HepG2 (cell line): Measurements from ENCODE around the gene EXOC3L2. TPM values are rescaled to one million over a fixed set of nuclear protein-coding genes. Genes with fewer than 3 reads are reported as not detected.

ENCODE experiments used
- ATAC-seq: fragments of 200-7000 bp; cut with Tn5 transposase; 3 replicates; pipeline ENCODE4 v1.9.1; 2020; ENCODE audit warnings: mild to moderate bottlenecking, moderate library complexity
- BruUV-seq: library from RNA; stranded (reverse); fragments of 400-500 nt; replicated peaks from 2 replicates; lab custom pipeline; 2021; lab: Mats Ljungman, UMichigan
- CTCF ChIA-PET: fragments of 300-600 bp; formaldehyde crosslinking; extraction: SDS; loops from one replicate; lab custom pipeline; 2021; ENCODE audit warnings: low total read pairs, inconsistent platforms, low intra/inter-chr PET ratio; lab: Yijun Ruan, JAX
- POLR2A ChIA-PET: fragments of 350-600 bp; sonication (Branson Sonifier 250); formaldehyde crosslinking; loops from one replicate; lab custom pipeline; 2020; ENCODE audit warnings: antibody characterized with exemption, inconsistent platforms; lab: Yijun Ruan, JAX
- DNase-seq: peaks from one replicate; pipeline ENCODE4 v3.0.0-alpha.2; 2015; ENCODE audit warnings: low spot score
- FAIRE-seq: peaks from 3 replicates; lab custom pipeline; 2011; peaks lifted over from hg19 to GRCh38; lab: Jason Lieb, UNC
- H2AFZ ChIP-seq: one replicate; pipeline ENCODE4 v1.6.1; 2011; ENCODE audit warnings: low read length, inconsistent platforms
- H3K27ac ChIP-seq: fragments of 300-600 bp; 3 replicates; pipeline ENCODE4 v1.8.0; 2011; ENCODE audit warnings: mixed run types, mild to moderate bottlenecking, mixed read lengths, low read length, inconsistent platforms; ENCODE audit not compliant: insufficient read depth; ENCODE audit errors: extremely low read length
- H3K27me3 ChIP-seq, 2 experiments: fragments of 200-600 bp in 1 of 2; 2 replicates in 1 of 2; 3 replicates in 1 of 2; pipeline versions ENCODE4 v1.6.0 to v1.8.0; 2011; ENCODE audit warnings: low read length in 2 of 2, mild to moderate bottlenecking in 2 of 2, moderate library complexity in 2 of 2, inconsistent platforms in 1 of 2; ENCODE audit not compliant: insufficient read depth in 2 of 2, control insufficient read depth in 1 of 2
- H3K36me3 ChIP-seq, 2 experiments: fragments of 200-600 bp in 1 of 2; replicated peaks in 1 of 2; 2 replicates in 1 of 2; 3 replicates in 1 of 2; pipeline versions ENCODE4 v1.5.1 to v1.8.0; 2011; ENCODE audit warnings: low read length in 2 of 2, inconsistent platforms in 1 of 2; ENCODE audit not compliant: insufficient read depth in 2 of 2, control insufficient read depth in 1 of 2
- H3K4me1 ChIP-seq: 2 replicates; pipeline ENCODE4 v1.5.1; 2012; ENCODE audit warnings: low read length, inconsistent platforms; ENCODE audit not compliant: insufficient read depth
- H3K4me2 ChIP-seq: 2 replicates; pipeline ENCODE4 v1.6.0; 2011; ENCODE audit warnings: low read depth, low read length, inconsistent platforms
- H3K4me3 ChIP-seq, 3 experiments: fragments of 200-600 bp in 1 of 3; sonication (generic), shearing (Covaris generic) in 1 of 3; replicated peaks in 1 of 3; 2 replicates each; pipeline ENCODE4 v1.5.1; 2011 to 2016; ENCODE audit warnings: low read length in 3 of 3, inconsistent platforms in 2 of 3, low read depth in 2 of 3, mild to moderate bottlenecking in 2 of 3, control low read depth in 1 of 3, mixed read lengths in 1 of 3; ENCODE audit not compliant: insufficient read depth in 1 of 3
- H3K79me2 ChIP-seq: one replicate; pipeline ENCODE4 v1.6.1; 2011; ENCODE audit warnings: low read length, inconsistent platforms; ENCODE audit not compliant: insufficient read depth
- H3K9ac ChIP-seq: 2 replicates; pipeline ENCODE4 v1.6.0; 2011; ENCODE audit warnings: mild to moderate bottlenecking, low read depth, low read length, inconsistent platforms; ENCODE audit not compliant: insufficient read depth
- H3K9me3 ChIP-seq: 2 replicates; pipeline ENCODE4 v1.5.1; 2012; ENCODE audit warnings: mild to moderate bottlenecking, low read length
- H4K20me1 ChIP-seq: 2 replicates; pipeline ENCODE4 v1.6.0; 2011; ENCODE audit warnings: inconsistent platforms, mild to moderate bottlenecking, low read length, moderate library complexity; ENCODE audit not compliant: insufficient read depth
- FOSL2 ChIP-seq: sonication (generic); formaldehyde crosslinking; IDR thresholded peaks from 2 replicates; pipeline ENCODE4 v1.4.0; 2020; ENCODE audit warnings: missing genetic modification reagents
- LCORL ChIP-seq, 2 experiments: fragments of 450-650 bp in 1 of 2; sonication (generic) in 1 of 2; formaldehyde crosslinking in 1 of 2; IDR thresholded peaks; 2 replicates each; pipeline versions ENCODE4 v1.5.0 to v1.6.1; 2017 to 2020; ENCODE audit warnings: antibody characterized with exemption in 1 of 2, missing genetic modification reagents in 1 of 2
- MBNL3 ChIP-seq: fragments of 250-450 bp; sonication (Bioruptor Pico); conservative IDR thresholded peaks from 2 replicates; pipeline ENCODE4 v1.8.0; 2022; ENCODE audit warnings: mild to moderate bottlenecking, inconsistent platforms
- PTBP1 ChIP-seq: fragments of 200-400 bp; formaldehyde crosslinking; IDR thresholded peaks from 2 replicates; pipeline ENCODE4 v1.6.1; 2018; ENCODE audit warnings: low read length, low read depth; ENCODE audit not compliant: poor library complexity, severe bottlenecking
- ZBTB4 ChIP-seq: sonication (generic); formaldehyde crosslinking; IDR thresholded peaks from 2 replicates; pipeline ENCODE4 v1.4.0; 2020; ENCODE audit warnings: missing genetic modification reagents, mild to moderate bottlenecking, borderline replicate concordance
- ZMYM3 ChIP-seq: sonication (generic); formaldehyde crosslinking; IDR thresholded peaks from 2 replicates; pipeline ENCODE4 v1.5.1; 2020; ENCODE audit warnings: mild to moderate bottlenecking, missing genetic modification reagents
- ZNF292 ChIP-seq: sonication (generic); formaldehyde crosslinking; IDR thresholded peaks from 2 replicates; pipeline ENCODE4 v1.8.1; 2022; ENCODE audit warnings: mild to moderate bottlenecking, low read depth, missing genetic modification reagents, borderline replicate concordance
- ZNF329 ChIP-seq: sonication (generic); formaldehyde crosslinking; IDR thresholded peaks from 2 replicates; pipeline ENCODE4 v1.9.0; 2021; ENCODE audit warnings: low read depth, mild to moderate bottlenecking, missing genetic modification reagents
- WGBS: methylation state at CpG from one replicate; pipeline ENCODE4 v1.1.6; 2017; ENCODE audit warnings: low lambda C conversion rate; 5-methylcytosine and 5-hydroxymethylcytosine counted together
- in situ Hi-C: cut with HindIII; loops from 2 replicates; pipeline ENCODE4 v1.10.0; 2017; ENCODE audit warnings: low pct_unique_long_range_greater_than_20kb; ENCODE audit not compliant: extremely low pct_ligation_motif_present
- intact Hi-C: fragments of 100-400 bp; cut with micrococcal nuclease; formaldehyde crosslinking; loops from one replicate; pipeline ENCODE4 v1.10.0; 2022; ENCODE audit not compliant: unreplicated experiment
- polyA plus RNA-seq, 8 experiments: library from polyadenylated mRNA; depleted of rRNA in 3 of 8; stranded (reverse) in 7 of 8; unstranded in 1 of 8; fragments of >200 nt; fragmentation: Illumina TruSeq in 4 of 8; extraction: Trizol in 4 of 8; gene quantifications; 2 replicates each; pipeline versions ENCODE4 v1.2.1 to v1.2.3, GENCODE V29; 2011 to 2016; ENCODE audit warnings: low read depth in 4 of 8, missing spikeins in 1 of 8, mixed read lengths in 1 of 8; ENCODE audit not compliant: insufficient read depth in 1 of 8
- total RNA-seq, 5 experiments: library from RNA; depleted of rRNA; stranded (reverse); fragments of >200 nt; fragmentation: Illumina TruSeq; extraction: Trizol; gene quantifications; 2 replicates each; pipeline ENCODE4 v1.2.3, GENCODE V29; 2016; ENCODE audit warnings: low read depth in 1 of 5
- TF ChIP-seq, protein P1 (sequence below): sonication (generic); formaldehyde crosslinking; IDR thresholded peaks from 2 replicates; pipeline ENCODE4 v1.8.0; 2022; ENCODE audit warnings: mild to moderate bottlenecking, missing genetic modification reagents, moderate library complexity
- TF ChIP-seq, protein P2 (sequence below): sonication (generic); formaldehyde crosslinking; IDR thresholded peaks from 2 replicates; pipeline ENCODE4 v1.4.0; 2020; ENCODE audit warnings: missing genetic modification reagents
- TF ChIP-seq, protein P3 (sequence below): sonication (generic); formaldehyde crosslinking; IDR thresholded peaks from 2 replicates; pipeline ENCODE4 v1.4.0; 2020; ENCODE audit warnings: mild to moderate bottlenecking, missing genetic modification reagents

Gene EXOC3L2
- total and polyA plus RNA-seq, 2 of the 13 experiments (the other 11 are each of a cell fraction or from before 2014, with no cell fraction given) = 0.21 TPM; not detected in 1

- peak; percentile 6; the same call in 1 of the 2 replicates for TF ChIP-seq ZBTB4 (CRISPR knock-in tag)
- TF ChIP-seq ZNF329 = 0 out of 2 replicates have a peak, but pooled peaks have one; percentile 31
Observed at GRCh38 chr19:45273521-45273855, 28.3 kb upstream of the EXOC3L2 start (continued).

- CTCF ChIA-PET = no interaction called here
- in situ Hi-C loops (no loop called here), intact Hi-C loops (loop anchor here (2.0 kb wide), 1 partner anchor 55 kb away; no protein-coding TSS in a partner anchor)
- Histone ChIP-seq H3K79me2 (no peaks in the 10 kb centered on the region), H3K27ac (peak overlapping the region; percentile 80), H3K9me3 (no peaks in the 10 kb centered on the region), H3K4me2 (no peak overlapping the region), H3K4me3 (no peak overlapping the region), H3K9ac (no peak overlapping the region), H3K36me3 (peaks cover 13 to 15% of the 10 kb centered on the region in 2 experiments; a peak in 4 of 5 replicates), H2AFZ (no peak overlapping the region), H3K4me1 (peaks cover 54% of the 10 kb centered on the region), H4K20me1 (no peaks in the 10 kb centered on the region), H3K27me3 (no peaks in the 10 kb centered on the region)
- FAIRE-seq (no peak), DNase-seq (peak; percentile 25), ATAC-seq (no peak)
- no TSS peak for BruUV-seq
- WGBS = 62% methylated on average over 7 of the region's 7 CpGs
- POLR2A ChIA-PET = no interaction called here
- TF ChIP-seq MBNL3 (CRISPR knock-in tag) (no peak), FOSL2 (CRISPR knock-in tag) (peak; percentile 50), ZNF292 (CRISPR knock-in tag) (no peak), ZMYM3 (CRISPR knock-in tag) (0 out of 2 replicates have a peak, but pooled peaks have one; percentile 18), LCORL (IDR thresholded peaks at IDR 0.05) (no peak), LCORL (CRISPR knock-in tag; IDR thresholded peaks at IDR 0.05) (no peak), PTBP1 (no peak)
- TF ChIP-seq, protein P1, sequence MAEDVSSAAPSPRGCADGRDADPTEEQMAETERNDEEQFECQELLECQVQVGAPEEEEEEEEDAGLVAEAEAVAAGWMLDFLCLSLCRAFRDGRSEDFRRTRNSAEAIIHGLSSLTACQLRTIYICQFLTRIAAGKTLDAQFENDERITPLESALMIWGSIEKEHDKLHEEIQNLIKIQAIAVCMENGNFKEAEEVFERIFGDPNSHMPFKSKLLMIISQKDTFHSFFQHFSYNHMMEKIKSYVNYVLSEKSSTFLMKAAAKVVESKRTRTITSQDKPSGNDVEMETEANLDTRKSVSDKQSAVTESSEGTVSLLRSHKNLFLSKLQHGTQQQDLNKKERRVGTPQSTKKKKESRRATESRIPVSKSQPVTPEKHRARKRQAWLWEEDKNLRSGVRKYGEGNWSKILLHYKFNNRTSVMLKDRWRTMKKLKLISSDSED (CRISPR knock-in tag) = no peak
- TF ChIP-seq, protein P2, sequence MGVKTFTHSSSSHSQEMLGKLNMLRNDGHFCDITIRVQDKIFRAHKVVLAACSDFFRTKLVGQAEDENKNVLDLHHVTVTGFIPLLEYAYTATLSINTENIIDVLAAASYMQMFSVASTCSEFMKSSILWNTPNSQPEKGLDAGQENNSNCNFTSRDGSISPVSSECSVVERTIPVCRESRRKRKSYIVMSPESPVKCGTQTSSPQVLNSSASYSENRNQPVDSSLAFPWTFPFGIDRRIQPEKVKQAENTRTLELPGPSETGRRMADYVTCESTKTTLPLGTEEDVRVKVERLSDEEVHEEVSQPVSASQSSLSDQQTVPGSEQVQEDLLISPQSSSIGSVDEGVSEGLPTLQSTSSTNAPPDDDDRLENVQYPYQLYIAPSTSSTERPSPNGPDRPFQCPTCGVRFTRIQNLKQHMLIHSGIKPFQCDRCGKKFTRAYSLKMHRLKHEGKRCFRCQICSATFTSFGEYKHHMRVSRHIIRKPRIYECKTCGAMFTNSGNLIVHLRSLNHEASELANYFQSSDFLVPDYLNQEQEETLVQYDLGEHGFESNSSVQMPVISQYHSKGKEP (CRISPR knock-in tag) = no peak
- TF ChIP-seq, protein P3, sequence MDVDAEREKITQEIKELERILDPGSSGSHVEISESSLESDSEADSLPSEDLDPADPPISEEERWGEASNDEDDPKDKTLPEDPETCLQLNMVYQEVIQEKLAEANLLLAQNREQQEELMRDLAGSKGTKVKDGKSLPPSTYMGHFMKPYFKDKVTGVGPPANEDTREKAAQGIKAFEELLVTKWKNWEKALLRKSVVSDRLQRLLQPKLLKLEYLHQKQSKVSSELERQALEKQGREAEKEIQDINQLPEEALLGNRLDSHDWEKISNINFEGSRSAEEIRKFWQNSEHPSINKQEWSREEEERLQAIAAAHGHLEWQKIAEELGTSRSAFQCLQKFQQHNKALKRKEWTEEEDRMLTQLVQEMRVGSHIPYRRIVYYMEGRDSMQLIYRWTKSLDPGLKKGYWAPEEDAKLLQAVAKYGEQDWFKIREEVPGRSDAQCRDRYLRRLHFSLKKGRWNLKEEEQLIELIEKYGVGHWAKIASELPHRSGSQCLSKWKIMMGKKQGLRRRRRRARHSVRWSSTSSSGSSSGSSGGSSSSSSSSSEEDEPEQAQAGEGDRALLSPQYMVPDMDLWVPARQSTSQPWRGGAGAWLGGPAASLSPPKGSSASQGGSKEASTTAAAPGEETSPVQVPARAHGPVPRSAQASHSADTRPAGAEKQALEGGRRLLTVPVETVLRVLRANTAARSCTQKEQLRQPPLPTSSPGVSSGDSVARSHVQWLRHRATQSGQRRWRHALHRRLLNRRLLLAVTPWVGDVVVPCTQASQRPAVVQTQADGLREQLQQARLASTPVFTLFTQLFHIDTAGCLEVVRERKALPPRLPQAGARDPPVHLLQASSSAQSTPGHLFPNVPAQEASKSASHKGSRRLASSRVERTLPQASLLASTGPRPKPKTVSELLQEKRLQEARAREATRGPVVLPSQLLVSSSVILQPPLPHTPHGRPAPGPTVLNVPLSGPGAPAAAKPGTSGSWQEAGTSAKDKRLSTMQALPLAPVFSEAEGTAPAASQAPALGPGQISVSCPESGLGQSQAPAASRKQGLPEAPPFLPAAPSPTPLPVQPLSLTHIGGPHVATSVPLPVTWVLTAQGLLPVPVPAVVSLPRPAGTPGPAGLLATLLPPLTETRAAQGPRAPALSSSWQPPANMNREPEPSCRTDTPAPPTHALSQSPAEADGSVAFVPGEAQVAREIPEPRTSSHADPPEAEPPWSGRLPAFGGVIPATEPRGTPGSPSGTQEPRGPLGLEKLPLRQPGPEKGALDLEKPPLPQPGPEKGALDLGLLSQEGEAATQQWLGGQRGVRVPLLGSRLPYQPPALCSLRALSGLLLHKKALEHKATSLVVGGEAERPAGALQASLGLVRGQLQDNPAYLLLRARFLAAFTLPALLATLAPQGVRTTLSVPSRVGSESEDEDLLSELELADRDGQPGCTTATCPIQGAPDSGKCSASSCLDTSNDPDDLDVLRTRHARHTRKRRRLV (CRISPR knock-in tag) = no peak
Observed at GRCh38 chr19:45271735-45272108, 26.5 kb upstream of the EXOC3L2 start.
